ENCODE measurements around the gene MARK3. TPM values are rescaled to one million over a fixed set of nuclear protein-coding genes. Genes with fewer than 3 reads are reported as not detected.
A peak's percentile ranks its signal among the peaks of the same experiment; 100 is the strongest.

The MARK3 gene
- total RNA-seq, 2 donors from 2014 or later: 67.0 to 91.4 TPM

- Mint-ChIP-seq H3K9me3 (no peaks in the 10 kb centered on the region), H3K27ac (peak overlapping the region in 1 of 2 donors; percentile 29), H3K36me3 (no peaks in the 10 kb centered on the region)
- DNase-seq (ENCODE audit: low spot score in 2 of 2) (no peak), ATAC-seq (no peak)
These were observed 163.5 kb downstream of the MARK3 start for GRCh38 chr14:103548463-103549351.

GRCh38 chr14:103549361-103550311 lies 164.4 kb downstream of the MARK3 start:
- DNase-seq (ENCODE audit: low spot score in 2 of 2): no peak
- Mint-ChIP-seq H3K9me3 (no peaks in the 10 kb centered on the region), H3K27ac (peak overlapping the region in 1 of 2 donors; percentile 62), H3K36me3 (no peaks in the 10 kb centered on the region)
- no peak for ATAC-seq

DNA sequence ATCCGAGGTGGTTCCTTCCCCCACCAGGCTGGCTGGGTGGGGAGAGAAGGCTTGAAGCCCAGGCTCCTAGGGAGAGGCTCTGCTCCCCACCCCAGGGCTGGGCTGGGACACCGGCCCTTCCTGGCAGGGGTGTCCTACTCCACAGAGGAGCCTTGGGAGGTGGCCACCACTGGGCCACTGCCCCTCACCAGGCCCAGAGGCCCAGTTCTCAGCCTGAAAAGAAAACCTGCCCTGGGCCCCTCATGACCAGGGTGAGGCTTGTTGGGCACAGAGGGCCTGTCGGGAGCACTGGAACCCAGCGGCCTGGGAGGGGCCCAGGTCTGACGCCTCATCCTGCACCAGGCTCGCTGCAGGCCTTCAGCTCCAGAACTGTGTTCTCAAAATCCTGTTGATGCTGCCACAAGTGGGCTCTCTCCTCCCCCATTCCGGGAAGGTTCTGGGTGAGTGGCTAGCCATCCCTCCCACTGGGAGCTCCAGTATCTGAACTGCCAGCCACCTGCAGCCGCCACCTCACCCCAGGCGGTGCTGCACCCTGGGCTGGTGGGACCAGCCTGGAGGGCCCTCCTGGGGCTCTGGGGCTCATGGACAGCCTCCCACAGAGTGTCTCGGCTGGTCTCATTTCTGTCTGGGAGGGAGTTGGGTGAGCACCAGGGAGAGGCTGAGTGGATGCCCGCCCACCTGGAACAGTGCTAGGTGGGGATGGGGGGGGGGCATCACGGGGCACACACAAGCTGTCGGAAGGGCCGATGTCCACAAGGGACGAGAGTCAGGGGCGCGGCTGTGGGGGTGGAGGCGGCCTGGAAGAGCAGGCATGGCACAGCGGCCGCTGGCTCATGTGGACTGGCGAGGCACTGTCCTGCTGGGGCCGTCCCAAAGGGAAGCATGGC lies 165.5 kb downstream of the MARK3 start:
- Mint-ChIP-seq H3K27ac (peak overlapping the region in 1 of 2 donors; percentile 62), H3K36me3 (no peaks in the 10 kb centered on the region), H3K9me3 (no peaks in the 10 kb centered on the region)
- DNase-seq (ENCODE audit: low spot score in 2 of 2) (no peak), ATAC-seq (no peak)

- H3K27ac Mint-ChIP-seq: peak overlapping the region in 1 of 2 donors; percentile 82
- no peak for ATAC-seq
These were observed 166.1 kb downstream of the MARK3 start for GRCh38 chr14:103551338-103551762.

GRCh38 chr14:103552011-103552845 lies 167.0 kb downstream of the MARK3 start:
- ATAC-seq (no peak), DNase-seq (ENCODE audit: low spot score in 2 of 2) (no peak)
- Mint-ChIP-seq H3K27ac (peak overlapping the region in 1 of 2 donors; percentile 82), H3K36me3 (no peaks in the 10 kb centered on the region), H3K9me3 (no peaks in the 10 kb centered on the region)

More at GRCh38 chr14:103551338-103551762, 166.1 kb downstream of the MARK3 start:
- DNase-seq (ENCODE audit: low spot score in 2 of 2): no peak
- Mint-ChIP-seq H3K36me3 (no peaks in the 10 kb centered on the region), H3K9me3 (no peaks in the 10 kb centered on the region)

DNA sequence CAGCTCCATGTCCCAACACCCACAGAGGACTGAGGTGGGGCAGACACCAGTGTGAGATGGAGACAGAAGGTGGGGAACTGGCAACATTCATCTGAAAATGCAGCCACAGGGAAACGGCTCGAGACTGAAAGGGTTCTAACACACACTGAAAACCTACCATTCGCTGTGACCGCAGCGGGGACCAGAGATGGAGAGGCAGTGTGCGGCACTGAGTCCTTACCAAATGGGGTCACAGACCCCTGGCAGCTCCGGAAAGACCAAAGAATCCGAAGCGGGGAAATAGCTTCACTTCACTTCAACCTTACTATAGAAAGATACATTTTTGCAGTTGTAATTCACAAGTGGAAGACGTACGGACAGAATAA lies 167.6 kb downstream of the MARK3 start:
- no peak for ATAC-seq
- no peaks in the 10 kb centered on the region for H3K9me3 Mint-ChIP-seq
- H3K36me3 Mint-ChIP-seq: no peaks in the 10 kb centered on the region

More for the DNA sequence above, 167.6 kb downstream of the MARK3 start:
- peak overlapping the region in 1 of 2 donors; percentile 26 for H3K27ac Mint-ChIP-seq
- DNase-seq (ENCODE audit: low spot score in 2 of 2): no peak

Other genes with a start within 250 kb of the MARK3 start
- 100 to 1,000 TPM; 154 to 243 TPM for gene EIF5, start 51.2 kb upstream of the MARK3 start, total RNA-seq
- 1 to 10 TPM; 2.6 to 9.4 TPM for gene CKB, start 137.4 kb downstream of the MARK3 start, total RNA-seq
- gene TRMT61A, start 143.8 kb downstream of the MARK3 start, total RNA-seq: 1 to 10 TPM; 5.6 to 9.2 TPM
- gene BAG5, start 177.2 kb downstream of the MARK3 start, total RNA-seq: 10 to 100 TPM; 15.6 to 24.1 TPM
- gene COA8, start 177.5 kb downstream of the MARK3 start, total RNA-seq: 10 to 100 TPM; 14.1 to 39.9 TPM
- 100 to 1,000 TPM; 114 to 137 TPM for gene KLC1, start 243.8 kb downstream of the MARK3 start, total RNA-seq